ENCODE results near the gene ZNF217.
A peak's percentile ranks its signal among the peaks of the same experiment; 100 is the strongest.
"Not testable (repeated sequence)": the region's sequence is repeated elsewhere in the genome, so short reads cannot be mapped to it uniquely, and the experiment has no call there.

ZNF217 gene

DNA sequence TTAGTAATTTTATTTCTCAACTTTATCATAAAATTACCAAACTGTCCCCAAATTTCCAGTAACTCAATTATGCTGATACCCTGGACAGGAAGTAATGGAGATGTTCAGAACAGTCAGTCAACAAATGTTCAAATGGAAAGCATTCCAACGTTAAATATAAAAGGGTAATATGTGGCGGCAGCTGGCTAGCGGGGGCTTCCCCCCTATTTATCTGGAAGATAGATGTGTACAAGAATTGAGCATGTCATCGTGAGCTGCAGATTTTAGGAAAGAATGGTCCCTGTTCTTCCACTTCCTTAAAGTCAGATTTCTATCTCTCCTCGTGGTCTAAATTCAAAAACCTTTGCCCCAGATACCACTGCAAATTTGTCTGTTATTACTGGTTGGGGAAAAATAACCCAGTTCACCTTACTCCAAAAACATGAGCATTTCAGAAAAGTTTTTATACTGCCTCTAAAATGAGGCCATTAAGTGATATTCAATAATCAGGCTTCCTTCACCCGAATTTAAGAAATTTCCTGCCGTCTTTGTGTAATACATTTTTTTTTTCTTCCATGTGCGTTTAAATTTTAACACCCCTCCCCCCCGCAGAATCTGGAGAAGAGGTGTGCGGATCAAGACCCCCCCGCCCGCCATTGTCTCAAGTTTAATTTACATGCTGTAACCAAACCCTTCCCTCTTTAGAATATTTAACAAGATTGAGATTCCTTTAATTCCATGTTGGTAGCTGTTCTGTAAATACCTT, 4.1 kb downstream of the ZNF217 start:
- POLR2A ChIA-PET; H3K36me3 ChIP-seq (ENCODE audit: control insufficient read depth in 4 of 4, insufficient read depth in 4 of 4, low read length in 3 of 4); CTCF ChIA-PET; H3K9me3 ChIP-seq (ENCODE audit: control extremely low read depth in 1 of 5, control insufficient read depth in 4 of 5, insufficient read depth in 2 of 5, low read depth in 1 of 5, low read length in 4 of 5); H3K27me3 ChIP-seq (replicated peaks in 2 of 5; ENCODE audit: control insufficient read depth in 4 of 5, insufficient read depth in 5 of 5, low read length in 4 of 5): not testable (repeated sequence)
- Histone ChIP-seq H3K4me1 (ENCODE audit: control extremely low read depth in 1 of 4, control insufficient read depth in 4 of 4, insufficient read depth in 4 of 4, low read length in 3 of 4) (peaks cover 10 to 47% (median 29%) of the 10 kb centered on the region in 4 experiments), H3K4me3 (ENCODE audit: control insufficient read depth in 1 of 7, extremely low read depth in 1 of 7, insufficient read depth in 4 of 7, low read depth in 2 of 7, low read length in 6 of 7) (peak overlapping the region in 6 of 7 experiments; percentile 10 to 60 (median 52)), H3K27ac (ENCODE audit: insufficient read depth in 1 of 2, low read depth in 1 of 2, low read length in 2 of 2, poor library complexity in 1 of 2, severe bottlenecking in 2 of 2) (peak overlapping the region; percentile 46 to 79)
- peak in 2 of 3 donors; percentile 57 to 74 for DNase-seq
- WGBS (ENCODE audit: insufficient coverage), result 0% methylated on average over 2 of the region's 12 CpGs

- peaks cover 20 to 59% (median 41%) of the 10 kb centered on the region in 4 experiments for H3K4me1 ChIP-seq (ENCODE audit: control extremely low read depth in 1 of 4, control insufficient read depth in 4 of 4, insufficient read depth in 4 of 4, low read length in 3 of 4)
- WGBS (ENCODE audit: insufficient coverage), result no CpG with 5 or more reads among the region's 1 CpG
- CTCF ChIA-PET, result interaction anchor here (0.7 to 1.8 kb wide), 2 partner anchors 55 to 105 kb away, joined by 3 to 4 read pairs; no protein-coding TSS in a partner anchor
- peak overlapping the region in 1 of 2 experiments; percentile 34 for H3K27ac ChIP-seq (ENCODE audit: insufficient read depth in 1 of 2, low read depth in 1 of 2, low read length in 2 of 2, poor library complexity in 1 of 2, severe bottlenecking in 2 of 2)
- H3K4me3 ChIP-seq (ENCODE audit: control insufficient read depth in 1 of 7, extremely low read depth in 1 of 7, insufficient read depth in 4 of 7, low read depth in 2 of 7, low read length in 6 of 7); H3K27me3 ChIP-seq (replicated peaks in 2 of 5; ENCODE audit: control insufficient read depth in 4 of 5, insufficient read depth in 5 of 5, low read length in 4 of 5); POLR2A ChIA-PET; DNase-seq; H3K36me3 ChIP-seq (ENCODE audit: control insufficient read depth in 4 of 4, insufficient read depth in 4 of 4, low read length in 3 of 4); H3K9me3 ChIP-seq (ENCODE audit: control extremely low read depth in 1 of 5, control insufficient read depth in 4 of 5, insufficient read depth in 2 of 5, low read depth in 1 of 5, low read length in 4 of 5): not testable (repeated sequence)
These were observed 6.4 kb downstream of the ZNF217 start for GRCh38 chr20:53587157-53587703.

GRCh38 chr20:53586640-53587039, 7.0 kb downstream of the ZNF217 start:
- peaks cover 8 to 14% (median 12%) of the 10 kb centered on the region in 4 experiments for H3K36me3 ChIP-seq (ENCODE audit: control insufficient read depth in 4 of 4, insufficient read depth in 4 of 4, low read length in 3 of 4)
- ChIA-PET CTCF (interaction anchor here (1.8 kb wide), 1 partner anchor 56 kb away, joined by 4 read pairs; no protein-coding TSS in a partner anchor), POLR2A (no interaction called here)
- H3K27ac ChIP-seq (ENCODE audit: insufficient read depth in 1 of 2, low read depth in 1 of 2, low read length in 2 of 2, poor library complexity in 1 of 2, severe bottlenecking in 2 of 2), result peak overlapping the region in 1 of 2 experiments; percentile 34
- H3K9me3 ChIP-seq (ENCODE audit: control extremely low read depth in 1 of 5, control insufficient read depth in 4 of 5, insufficient read depth in 2 of 5, low read depth in 1 of 5, low read length in 4 of 5), result no peaks in the 10 kb centered on the region
- H3K4me3 ChIP-seq (ENCODE audit: control insufficient read depth in 1 of 7, extremely low read depth in 1 of 7, insufficient read depth in 4 of 7, low read depth in 2 of 7, low read length in 6 of 7), result peak overlapping the region in 1 of 7 experiments; percentile 19
- peaks cover 22 to 60% (median 46%) of the 10 kb centered on the region in 4 experiments for H3K4me1 ChIP-seq (ENCODE audit: control extremely low read depth in 1 of 4, control insufficient read depth in 4 of 4, insufficient read depth in 4 of 4, low read length in 3 of 4)
- no peak for DNase-seq
- WGBS (ENCODE audit: insufficient coverage), result 20% methylated on average over 1 of the region's 6 CpGs
- H3K27me3 ChIP-seq (replicated peaks in 2 of 5; ENCODE audit: control insufficient read depth in 4 of 5, insufficient read depth in 5 of 5, low read length in 4 of 5), result no peaks in the 10 kb centered on the region

- peaks cover 13 to 21% (median 18%) of the 10 kb centered on the region in 4 experiments for H3K36me3 ChIP-seq (ENCODE audit: control insufficient read depth in 4 of 4, insufficient read depth in 4 of 4, low read length in 3 of 4)
- H3K9me3 ChIP-seq (ENCODE audit: control extremely low read depth in 1 of 5, control insufficient read depth in 4 of 5, insufficient read depth in 2 of 5, low read depth in 1 of 5, low read length in 4 of 5); H3K4me3 ChIP-seq (ENCODE audit: control insufficient read depth in 1 of 7, extremely low read depth in 1 of 7, insufficient read depth in 4 of 7, low read depth in 2 of 7, low read length in 6 of 7); POLR2A ChIA-PET; DNase-seq; H3K27me3 ChIP-seq (replicated peaks in 2 of 5; ENCODE audit: control insufficient read depth in 4 of 5, insufficient read depth in 5 of 5, low read length in 4 of 5): not testable (repeated sequence)
- H3K27ac ChIP-seq (ENCODE audit: insufficient read depth in 1 of 2, low read depth in 1 of 2, low read length in 2 of 2, poor library complexity in 1 of 2, severe bottlenecking in 2 of 2), result peak overlapping the region in 1 of 2 experiments; percentile 5
- WGBS (ENCODE audit: insufficient coverage), result 91% methylated on average over 5 of the region's 5 CpGs
- peaks cover 22 to 65% (median 51%) of the 10 kb centered on the region in 4 experiments for H3K4me1 ChIP-seq (ENCODE audit: control extremely low read depth in 1 of 4, control insufficient read depth in 4 of 4, insufficient read depth in 4 of 4, low read length in 3 of 4)
- CTCF ChIA-PET, result interaction anchor here (0.6 to 1.8 kb wide), 3 partner anchors 57 to 354 kb away, joined by 3 to 4 read pairs (median 4); no protein-coding TSS in a partner anchor
These were observed 7.7 kb downstream of the ZNF217 start for GRCh38 chr20:53585910-53586309.

DNA sequence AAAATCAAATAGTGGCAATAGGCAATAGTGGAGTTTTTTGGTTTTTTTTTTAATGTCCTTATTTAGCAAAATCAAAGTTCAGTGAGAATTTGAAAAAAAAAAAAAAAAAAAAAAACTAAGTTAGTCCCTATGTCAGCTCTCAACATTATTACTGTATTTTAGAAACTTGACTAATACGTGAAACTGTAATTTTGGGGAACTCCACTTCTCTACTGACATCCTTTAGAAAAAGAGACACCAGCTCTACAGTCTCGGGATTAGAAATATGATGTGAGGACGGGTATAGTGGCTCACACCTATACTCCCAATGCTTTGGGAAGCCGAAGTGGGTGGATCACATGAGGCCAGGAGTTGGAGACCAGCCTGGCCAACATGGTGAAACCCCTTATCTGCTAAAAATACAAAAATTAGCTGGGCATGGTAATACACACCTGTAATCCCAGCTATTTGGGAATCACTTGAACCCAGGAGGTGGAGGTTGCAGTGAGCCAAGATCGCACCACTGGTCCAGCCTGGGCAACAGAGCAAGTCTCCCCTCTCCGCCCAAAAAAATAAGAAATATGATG, 8.6 kb downstream of the ZNF217 start:
- Histone ChIP-seq H3K36me3 (ENCODE audit: control insufficient read depth in 4 of 4, insufficient read depth in 4 of 4, low read length in 3 of 4) (peaks cover 17 to 29% (median 24%) of the 10 kb centered on the region in 4 experiments), H3K27ac (ENCODE audit: insufficient read depth in 1 of 2, low read depth in 1 of 2, low read length in 2 of 2, poor library complexity in 1 of 2, severe bottlenecking in 2 of 2) (peak overlapping the region in 1 of 2 experiments; percentile 5), H3K4me1 (ENCODE audit: control extremely low read depth in 1 of 4, control insufficient read depth in 4 of 4, insufficient read depth in 4 of 4, low read length in 3 of 4) (peaks cover 20 to 68% (median 58%) of the 10 kb centered on the region in 4 experiments)
- CTCF ChIA-PET, result interaction anchor here (1.4 to 1.8 kb wide), 2 partner anchors 57 to 331 kb away, joined by 4 read pairs; no protein-coding TSS in a partner anchor
- H3K4me3 ChIP-seq (ENCODE audit: control insufficient read depth in 1 of 7, extremely low read depth in 1 of 7, insufficient read depth in 4 of 7, low read depth in 2 of 7, low read length in 6 of 7); POLR2A ChIA-PET; DNase-seq; H3K27me3 ChIP-seq (replicated peaks in 2 of 5; ENCODE audit: control insufficient read depth in 4 of 5, insufficient read depth in 5 of 5, low read length in 4 of 5); H3K9me3 ChIP-seq (ENCODE audit: control extremely low read depth in 1 of 5, control insufficient read depth in 4 of 5, insufficient read depth in 2 of 5, low read depth in 1 of 5, low read length in 4 of 5): not testable (repeated sequence)
- WGBS (ENCODE audit: insufficient coverage), result 91% methylated on average over 3 of the region's 6 CpGs

DNA sequence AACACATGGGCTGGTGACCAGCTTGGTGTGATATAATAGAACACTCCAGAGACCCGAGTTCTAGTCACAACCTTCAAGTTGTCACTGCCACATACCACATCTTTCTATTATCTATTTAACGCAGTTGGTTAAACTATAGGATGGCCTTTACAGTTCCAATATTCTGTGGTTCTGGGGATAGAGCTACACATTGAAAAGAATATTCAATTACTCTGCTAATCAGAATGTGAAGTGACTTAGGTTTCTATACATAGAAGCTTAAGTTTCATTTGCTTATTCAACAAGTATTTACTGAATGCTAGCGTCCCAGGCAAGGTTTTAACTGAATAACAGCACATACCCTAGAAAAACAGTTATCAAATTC, 9.1 kb downstream of the ZNF217 start:
- H3K27ac ChIP-seq (ENCODE audit: insufficient read depth in 1 of 2, low read depth in 1 of 2, low read length in 2 of 2, poor library complexity in 1 of 2, severe bottlenecking in 2 of 2), result peak overlapping the region in 1 of 2 experiments; percentile 5
- peaks cover 17 to 34% (median 26%) of the 10 kb centered on the region in 4 experiments for H3K36me3 ChIP-seq (ENCODE audit: control insufficient read depth in 4 of 4, insufficient read depth in 4 of 4, low read length in 3 of 4)
- CTCF ChIA-PET, result interaction anchor here (1.4 kb wide), 1 partner anchor 332 kb away, joined by 4 read pairs; no protein-coding TSS in a partner anchor
- H3K27me3 ChIP-seq (replicated peaks in 2 of 5; ENCODE audit: control insufficient read depth in 4 of 5, insufficient read depth in 5 of 5, low read length in 4 of 5); H3K9me3 ChIP-seq (ENCODE audit: control extremely low read depth in 1 of 5, control insufficient read depth in 4 of 5, insufficient read depth in 2 of 5, low read depth in 1 of 5, low read length in 4 of 5); POLR2A ChIA-PET; H3K4me3 ChIP-seq (ENCODE audit: control insufficient read depth in 1 of 7, extremely low read depth in 1 of 7, insufficient read depth in 4 of 7, low read depth in 2 of 7, low read length in 6 of 7); DNase-seq: not testable (repeated sequence)
- no CpG with 5 or more reads among the region's 3 CpGs for WGBS (ENCODE audit: insufficient coverage)
- H3K4me1 ChIP-seq (ENCODE audit: control extremely low read depth in 1 of 4, control insufficient read depth in 4 of 4, insufficient read depth in 4 of 4, low read length in 3 of 4), result peaks cover 22 to 70% (median 59%) of the 10 kb centered on the region in 4 experiments
